ENCODE results near the gene AGPAT1. TPM values are rescaled to one million over a fixed set of nuclear protein-coding genes. Genes with fewer than 3 reads are reported as not detected.

The AGPAT1 gene, protein sequence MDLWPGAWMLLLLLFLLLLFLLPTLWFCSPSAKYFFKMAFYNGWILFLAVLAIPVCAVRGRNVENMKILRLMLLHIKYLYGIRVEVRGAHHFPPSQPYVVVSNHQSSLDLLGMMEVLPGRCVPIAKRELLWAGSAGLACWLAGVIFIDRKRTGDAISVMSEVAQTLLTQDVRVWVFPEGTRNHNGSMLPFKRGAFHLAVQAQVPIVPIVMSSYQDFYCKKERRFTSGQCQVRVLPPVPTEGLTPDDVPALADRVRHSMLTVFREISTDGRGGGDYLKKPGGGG
- total RNA-seq: 52.0 and 62.9 TPM in 2 replicates

DNA sequence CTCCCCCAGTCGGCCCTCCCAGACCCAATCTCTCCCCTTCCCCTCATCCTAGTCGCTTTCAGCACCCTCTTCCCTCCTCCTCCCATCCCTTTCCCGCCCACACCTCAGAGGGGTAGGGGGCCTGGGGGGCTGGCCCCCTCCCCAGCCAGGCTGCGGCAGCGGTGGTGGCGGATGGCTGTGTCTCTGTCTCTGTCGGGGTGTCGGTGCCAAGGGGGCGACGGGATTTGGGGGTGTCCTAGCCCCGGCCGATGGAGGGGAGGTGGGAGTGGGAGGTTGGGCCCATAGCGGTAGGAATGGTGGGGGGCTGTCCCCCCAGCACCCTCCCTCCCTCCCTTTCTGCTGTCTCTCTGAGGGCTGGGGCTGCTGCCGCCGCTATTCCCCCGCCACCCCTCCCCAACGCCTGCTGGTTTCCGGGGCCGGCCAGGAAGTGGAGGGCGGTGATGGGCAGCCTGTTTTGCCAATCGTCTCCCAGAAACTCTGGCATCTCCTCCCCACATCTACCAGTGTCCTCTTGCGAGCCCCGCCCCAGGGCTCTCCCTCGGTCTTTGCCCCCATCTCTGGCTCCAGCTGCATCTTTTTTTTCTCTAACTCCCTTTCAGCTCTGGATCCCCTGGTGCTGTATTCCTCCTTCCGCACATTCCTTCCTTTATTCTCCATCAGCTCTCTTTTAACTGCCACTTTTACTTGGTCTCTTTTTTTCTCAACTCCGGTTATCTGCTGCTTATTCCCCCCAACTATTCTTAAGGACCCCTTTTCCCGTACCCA is at the start of gene AGPAT1:
Gene AGPAT1 (minus strand): TSS at position 374 of the 765 bp plus-strand sequence. CDS start 4,588 bp downstream, outside the sequence.

DNA sequence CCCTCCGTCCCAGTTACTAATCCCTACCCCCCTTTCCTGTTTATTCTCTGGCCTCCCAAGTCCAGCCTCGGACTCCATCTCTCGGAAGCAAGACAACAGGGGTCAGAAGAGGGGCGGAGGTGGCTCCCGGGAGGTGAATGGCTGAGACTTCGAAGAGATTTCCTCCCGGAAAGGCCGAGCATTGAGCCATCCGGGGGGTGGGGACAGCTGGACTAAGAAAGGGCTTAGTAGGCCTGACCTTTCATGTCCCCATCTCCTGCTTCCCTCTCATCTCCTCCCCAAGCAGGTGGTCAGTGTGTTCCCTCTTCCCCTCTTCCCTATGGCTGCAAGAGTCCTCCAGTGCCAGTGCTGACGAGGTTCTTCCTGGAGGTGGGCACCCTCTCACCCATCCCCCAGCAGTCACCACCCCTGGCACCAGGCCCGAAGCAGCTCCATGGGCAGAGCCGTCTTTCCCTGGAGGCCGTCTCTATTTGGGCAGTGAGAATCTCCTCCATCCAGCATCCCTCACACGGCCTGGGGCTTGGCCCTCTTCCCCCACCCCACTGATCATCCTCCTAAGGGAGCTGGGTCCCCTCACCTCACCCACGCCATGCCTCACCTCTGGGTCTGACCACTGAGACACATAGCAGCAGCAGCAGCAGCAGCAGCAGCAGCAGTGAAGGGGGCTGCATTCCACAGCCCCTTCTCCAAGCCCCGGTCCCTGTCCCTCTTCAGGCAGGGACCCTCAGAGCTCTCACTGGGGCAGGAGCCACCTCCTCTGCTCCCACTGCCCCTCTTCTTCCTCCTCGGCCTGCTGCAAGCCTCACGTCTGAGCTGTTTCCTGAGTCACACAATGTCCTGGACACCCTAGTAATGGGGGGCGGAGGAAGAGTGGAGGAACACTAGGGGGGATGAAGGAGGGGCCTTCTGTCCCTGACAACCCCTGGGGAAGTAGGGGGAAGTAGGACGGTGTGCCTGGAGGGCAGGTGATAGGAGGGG is 47.7 kb upstream of the AGPAT1 start, which contains the start of gene NOTCH4:
Gene NOTCH4 (minus strand): TSS at position 810 of the 978 bp plus-strand sequence. CDS start 139 bp downstream, at position 671.

DNA sequence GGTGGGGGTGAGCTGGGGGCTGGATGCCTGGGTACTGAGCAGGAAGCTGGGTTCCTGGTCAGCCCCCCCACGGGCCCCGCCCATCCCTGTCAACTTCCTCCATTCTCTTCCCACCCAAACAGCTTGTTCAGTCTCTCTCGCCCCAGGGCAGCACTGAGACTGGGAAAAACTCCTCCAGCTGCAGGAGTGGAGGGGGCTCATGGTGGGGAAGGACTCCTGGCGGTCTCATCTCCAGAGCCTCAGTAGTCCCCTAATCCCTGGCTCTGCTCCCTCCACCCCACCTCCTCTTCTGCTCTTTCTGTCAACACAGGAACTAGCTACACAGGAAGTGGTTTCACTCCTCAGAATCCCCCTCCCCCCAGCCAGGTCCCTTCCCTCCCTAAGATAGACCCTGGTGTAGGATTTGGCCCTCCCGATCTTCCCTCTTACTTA is 16.7 kb upstream of the AGPAT1 start, which contains the start of gene GPSM3:
Gene GPSM3 (minus strand): TSS at position 36 of the 432 bp plus-strand sequence. CDS start 130 bp downstream, outside the sequence.

DNA sequence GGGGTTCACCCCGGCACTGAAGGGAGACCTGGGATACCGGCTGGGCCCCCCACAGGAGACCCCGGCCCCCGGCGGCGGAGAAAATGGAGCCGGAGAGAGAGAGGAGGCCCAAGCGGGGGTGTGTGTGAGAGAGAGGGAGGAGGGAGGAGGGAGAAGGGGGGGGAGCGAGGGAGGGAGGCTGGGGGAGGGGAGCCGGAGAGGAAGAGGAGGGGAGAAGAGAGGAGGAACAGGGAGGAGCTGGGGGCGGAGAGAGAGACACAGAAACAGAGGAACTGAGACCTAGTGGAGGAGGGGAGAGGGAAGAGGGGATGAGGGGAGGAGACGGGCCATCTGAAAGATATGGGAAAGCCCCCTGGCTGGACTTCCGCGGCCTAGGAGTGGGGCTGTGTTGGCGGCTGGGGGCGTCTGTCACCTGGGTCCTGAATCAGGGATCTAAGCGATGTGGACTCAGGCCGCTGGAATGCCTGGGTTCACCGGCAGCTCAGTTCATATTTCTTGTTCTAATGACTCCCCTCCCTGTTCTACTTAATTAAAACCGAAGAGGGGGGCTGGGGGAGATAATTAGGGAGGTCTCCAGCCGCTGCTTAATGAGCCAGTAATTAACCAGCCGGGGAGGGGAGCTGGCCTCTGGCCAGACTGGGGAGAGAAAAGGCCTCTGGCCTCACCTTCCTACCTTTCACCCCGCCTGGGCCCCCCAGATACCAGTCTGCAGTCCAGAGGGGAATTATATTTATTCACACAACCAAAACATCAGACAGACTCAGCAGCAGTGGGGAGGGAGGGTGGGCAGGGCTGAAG is 14.4 kb upstream of the AGPAT1 start, which contains the start of gene PBX2:
Gene PBX2 (minus strand): TSS at position 149 of the 798 bp plus-strand sequence. CDS start 287 bp downstream, outside the sequence.

DNA sequence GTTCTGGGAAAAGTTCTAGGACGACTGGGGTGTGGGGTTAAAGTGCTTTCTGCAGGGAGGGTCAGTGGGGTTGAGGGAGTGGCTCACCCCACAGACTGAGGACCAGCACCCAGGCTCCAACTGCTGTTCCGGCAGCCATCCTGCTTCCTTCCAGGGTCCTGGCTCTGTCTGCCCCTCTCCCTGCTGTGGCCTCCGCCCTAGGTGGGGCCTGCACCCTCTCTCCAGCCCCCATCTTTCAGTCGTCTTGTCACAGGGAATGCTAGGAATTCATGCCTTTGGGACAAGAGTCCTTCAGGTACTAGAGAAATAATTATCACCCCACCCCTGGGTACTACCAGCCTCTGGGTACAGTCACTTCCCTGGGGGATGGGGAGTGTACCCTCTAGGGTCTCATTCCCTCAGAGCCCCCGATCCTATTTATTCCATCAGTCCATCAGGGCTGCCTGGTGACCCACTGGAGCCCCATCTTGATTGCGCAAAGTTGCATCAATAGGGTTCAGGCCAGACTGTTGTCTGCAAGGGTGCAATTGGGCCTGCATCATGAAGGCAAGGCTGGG is 8.3 kb upstream of the AGPAT1 start, which contains the start of gene AGER:
Gene AGER (minus strand): TSS at position 170 of the 557 bp plus-strand sequence. CDS start 31 bp downstream, at position 139.

DNA sequence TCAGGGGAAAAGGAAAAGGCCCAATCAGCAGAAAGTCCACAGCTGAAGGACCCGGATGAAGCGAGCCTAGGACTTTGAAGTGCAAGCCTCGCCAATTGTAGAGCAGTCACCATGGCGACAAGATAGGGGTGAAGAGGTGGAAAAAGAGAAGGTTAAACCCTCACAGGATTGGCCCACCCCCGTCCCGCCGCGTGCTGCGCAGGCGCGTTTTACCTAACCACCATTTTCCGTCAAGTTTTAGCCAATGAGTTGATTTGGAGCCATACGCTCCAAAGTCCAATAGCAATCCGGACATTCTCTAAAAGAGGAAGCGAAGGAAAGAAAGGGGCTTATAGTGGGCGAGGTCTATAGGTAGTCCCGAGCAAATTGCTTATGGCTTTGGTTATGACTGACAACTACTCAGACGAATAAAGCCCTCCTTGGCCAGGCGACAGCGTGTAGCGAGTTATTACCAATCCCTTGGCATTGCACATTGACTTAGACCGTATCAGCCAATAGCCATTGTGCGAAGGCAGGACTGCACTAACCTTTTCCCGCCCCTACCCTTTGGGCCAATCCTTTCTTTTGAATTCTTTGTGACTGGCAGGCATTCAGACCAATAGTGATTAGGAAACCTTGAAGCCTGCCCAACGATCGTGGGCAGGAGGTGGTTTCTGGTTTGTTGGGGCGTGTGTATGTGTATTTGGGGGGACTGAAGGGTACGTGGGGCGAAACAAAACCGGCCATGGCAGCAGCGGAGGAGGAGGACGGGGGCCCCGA is 2.1 kb upstream of the AGPAT1 start, which contains the start of gene RNF5:
Gene RNF5 (plus strand): TSS at position 618 of the 759 bp plus-strand sequence. CDS start 107 bp downstream, at position 725.

DNA sequence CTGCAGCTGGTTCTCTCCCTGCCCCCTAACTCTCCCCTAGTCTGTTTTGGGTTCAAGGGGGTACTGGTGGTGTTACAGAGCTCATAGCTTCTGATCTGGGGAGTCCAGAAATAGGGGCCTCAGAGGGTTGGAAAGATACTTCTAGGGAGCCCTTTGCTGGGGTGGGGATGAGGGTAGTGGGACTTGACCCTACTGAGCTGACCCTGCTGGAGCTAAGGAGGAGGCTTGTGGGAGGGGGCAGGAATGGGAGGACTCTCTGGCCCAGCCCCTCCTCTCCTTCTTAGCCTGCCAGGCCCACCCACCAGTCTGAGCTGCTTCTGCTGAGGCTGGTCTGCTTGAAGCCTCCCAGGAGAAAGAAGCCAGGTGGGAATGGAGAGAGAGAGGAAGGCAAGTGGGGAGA is 11.6 kb downstream of the AGPAT1 start, which contains the start of gene EGFL8:
Gene EGFL8 (plus strand): TSS at position 301 of the 400 bp plus-strand sequence. CDS start 1,571 bp downstream, outside the sequence.

DNA sequence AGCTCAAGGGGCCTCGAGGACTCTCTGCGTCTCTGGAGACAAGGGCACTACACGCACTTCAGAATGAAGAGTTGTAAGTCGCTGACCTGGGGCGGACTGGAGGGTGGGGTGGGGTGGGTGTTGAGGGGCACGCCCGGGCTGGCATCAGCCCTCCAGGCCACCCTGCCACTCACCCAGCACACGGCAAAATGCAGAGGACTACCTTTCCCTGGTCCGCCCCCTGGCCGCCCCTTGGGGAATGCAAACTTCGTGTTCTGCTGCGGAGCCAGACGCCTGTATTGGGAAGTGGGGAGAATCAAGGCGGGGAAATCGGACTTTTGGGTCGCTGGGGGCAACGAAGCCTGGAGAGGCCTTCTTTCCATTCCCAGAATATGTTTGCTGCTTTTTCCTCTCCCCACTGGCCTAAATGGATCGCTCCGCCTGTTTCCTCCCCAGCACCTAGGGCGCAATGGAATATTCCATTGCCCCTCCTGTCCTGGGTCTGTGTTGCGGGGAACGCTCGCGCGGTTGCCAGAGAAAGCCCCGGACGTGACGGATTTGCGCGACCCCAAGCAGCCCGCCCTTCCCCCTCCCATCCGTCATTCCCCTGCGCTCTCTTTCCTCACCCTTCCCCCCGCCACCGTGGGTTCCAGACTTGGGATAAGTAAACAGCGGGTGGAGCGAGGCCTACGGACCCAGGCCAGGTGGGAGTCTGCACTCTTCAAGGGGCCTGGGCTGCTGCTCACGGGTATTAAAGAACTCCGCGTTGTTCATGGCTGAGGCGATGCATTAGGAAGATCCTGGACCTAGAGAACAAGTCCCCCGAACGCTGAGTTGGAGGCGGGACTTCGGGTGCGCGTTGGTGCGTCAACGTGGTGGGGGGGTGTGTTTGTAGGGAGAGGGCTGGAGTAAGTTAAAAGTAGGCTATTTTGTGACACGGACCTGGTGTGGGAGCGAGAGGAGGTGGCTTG is 22.0 kb downstream of the AGPAT1 start, which contains the start of gene PPT2:
Gene PPT2 (plus strand): TSS at position 578 of the 950 bp plus-strand sequence. CDS start 454 bp downstream, outside the sequence.

DNA sequence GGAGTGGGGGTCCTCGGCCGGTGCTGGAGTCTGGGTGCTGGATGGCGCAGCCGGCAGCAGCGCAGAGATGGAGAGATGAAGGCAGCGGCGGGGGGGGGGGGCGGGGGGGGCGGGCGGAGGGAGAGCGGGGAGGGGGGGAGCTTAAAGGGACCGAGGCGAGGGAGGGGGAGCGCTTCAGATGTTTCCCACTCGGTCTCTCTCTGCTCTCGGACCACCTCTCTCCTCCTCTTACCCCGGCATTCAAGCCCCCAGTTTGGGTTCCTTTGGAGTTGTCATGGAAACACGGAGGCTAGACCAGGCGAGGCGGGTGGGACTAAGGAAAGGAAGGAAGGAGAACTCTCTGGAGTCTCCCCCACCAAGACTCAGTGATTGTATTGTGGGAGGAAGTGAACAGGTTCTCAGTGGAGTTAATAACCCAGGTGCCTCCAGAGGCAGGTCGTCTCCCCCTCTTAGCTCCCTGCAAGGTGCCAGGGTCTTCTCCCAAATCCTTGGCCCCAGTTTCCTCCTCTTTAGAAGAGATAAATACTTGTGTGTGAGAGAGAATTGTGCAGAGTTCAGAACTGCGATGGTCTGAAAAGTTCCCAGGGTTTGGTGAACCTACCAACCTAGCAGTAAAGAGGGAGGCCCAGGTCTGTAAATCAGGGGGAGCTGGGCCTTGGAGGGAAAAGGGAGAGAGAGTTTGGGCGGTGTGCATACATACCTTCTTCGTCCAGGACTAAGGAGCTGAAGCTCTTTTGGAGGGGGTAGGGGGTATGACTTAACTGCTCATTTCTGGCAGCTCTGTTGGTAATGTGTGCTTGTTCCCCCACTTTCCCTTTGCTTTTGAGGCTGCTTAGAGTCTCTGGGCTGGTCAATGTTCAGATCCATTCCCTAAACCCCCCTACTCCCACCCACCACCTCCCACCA is 23.8 kb downstream of the AGPAT1 start, which contains the start of gene PRRT1:
Gene PRRT1 (minus strand): TSS at position 77 of the 906 bp plus-strand sequence. CDS start 112 bp downstream, outside the sequence.

DNA sequence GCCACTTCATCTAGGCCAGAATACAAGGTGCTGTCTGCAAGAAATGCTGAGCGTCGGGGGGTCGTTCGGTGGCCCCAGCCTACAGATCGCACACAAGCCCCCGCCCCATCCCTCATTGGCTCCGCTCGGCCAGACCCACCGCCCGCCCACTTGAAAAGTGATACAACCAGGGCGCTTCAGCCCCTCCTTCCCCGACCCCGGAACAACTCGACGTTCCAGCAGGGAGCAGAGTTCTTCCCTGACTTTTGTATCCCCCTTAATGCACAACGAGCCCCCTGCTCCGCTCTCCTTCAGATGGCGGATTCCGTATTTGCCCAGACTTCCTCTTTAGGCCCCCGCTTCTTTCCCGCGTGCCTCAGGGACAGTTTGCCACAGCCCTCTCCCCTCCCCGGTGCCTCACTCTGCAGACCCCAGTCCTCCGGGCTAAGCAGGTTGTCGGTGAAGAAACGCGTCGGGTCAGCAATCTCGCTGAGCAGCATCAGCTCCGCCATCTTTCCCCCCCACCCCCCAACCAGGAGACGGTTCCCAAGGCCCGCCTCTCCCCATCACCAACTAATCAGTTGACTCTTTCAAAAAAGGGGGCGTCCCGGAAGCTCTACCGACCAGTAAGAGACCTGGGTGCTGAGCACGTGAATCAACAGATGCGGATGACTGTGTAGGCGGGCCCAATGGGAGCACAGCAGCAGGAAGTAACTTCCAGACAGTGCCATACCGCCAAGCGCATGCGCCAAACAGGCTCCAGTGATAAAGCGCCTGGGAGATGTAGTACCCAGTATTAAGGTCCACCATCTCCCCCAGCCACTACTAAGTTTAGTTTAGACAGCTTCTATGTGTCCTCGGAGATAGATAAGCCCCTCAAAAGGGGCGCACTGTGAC is 47.9 kb downstream of the AGPAT1 start, which contains the start of gene ATF6B:
Gene ATF6B (minus strand): TSS at position 530 of the 876 bp plus-strand sequence. CDS start 39 bp downstream, at position 491.

Other genes with a start within 250 kb of the AGPAT1 start
- 0.97 and 2.2 TPM in 2 replicates for gene C2, start 248.4 kb downstream of the AGPAT1 start, total RNA-seq
- 12.6 and 103 TPM in 2 replicates for gene CFB, start 230.0 kb downstream of the AGPAT1 start, total RNA-seq
- gene NELFE, start 217.1 kb downstream of the AGPAT1 start, total RNA-seq: 80.2 and 82.0 TPM in 2 replicates
- gene SKIC2, start 216.9 kb downstream of the AGPAT1 start, total RNA-seq: 28.0 and 44.9 TPM in 2 replicates
- gene DXO, start 203.9 kb downstream of the AGPAT1 start, total RNA-seq: 18.6 and 25.5 TPM in 2 replicates
- 12.1 and 14.7 TPM in 2 replicates for gene C4A, start 194.0 kb downstream of the AGPAT1 start, total RNA-seq
- 6.0 TPM in 2 replicates for gene C4B, start 161.3 kb downstream of the AGPAT1 start, total RNA-seq
- 0.49 TPM in 1 of 2 replicates, not detected in the other for gene CYP21A2, start 137.7 kb downstream of the AGPAT1 start, total RNA-seq
- gene TNXB, start 66.7 kb downstream of the AGPAT1 start, total RNA-seq: 41.5 and 45.3 TPM in 2 replicates
- 19.5 and 20.7 TPM in 2 replicates for gene ATF6B, start 47.8 kb downstream of the AGPAT1 start, total RNA-seq
- gene FKBPL, start 45.8 kb downstream of the AGPAT1 start, total RNA-seq: 2.3 and 3.9 TPM in 2 replicates
- 0.16 TPM in 1 of 2 replicates, not detected in the other for gene PRRT1, start 24.1 kb downstream of the AGPAT1 start, total RNA-seq
- 9.4 and 16.1 TPM in 2 replicates for gene PPT2, start 21.9 kb downstream of the AGPAT1 start, total RNA-seq
- 0.97 and 7.2 TPM in 2 replicates for gene EGFL8, start 11.5 kb downstream of the AGPAT1 start, total RNA-seq
- 25.1 and 34.2 TPM in 2 replicates for gene RNF5, start 2.3 kb upstream of the AGPAT1 start, total RNA-seq
- 1.6 and 2.6 TPM in 2 replicates for gene AGER, start 8.2 kb upstream of the AGPAT1 start, total RNA-seq
- 14.3 and 17.3 TPM in 2 replicates for gene PBX2, start 14.1 kb upstream of the AGPAT1 start, total RNA-seq
- 7.0 and 7.4 TPM in 2 replicates for gene GPSM3, start 16.6 kb upstream of the AGPAT1 start, total RNA-seq
- 4.2 and 5.0 TPM in 2 replicates for gene NOTCH4, start 48.0 kb upstream of the AGPAT1 start, total RNA-seq
- gene TSBP1, start 195.8 kb upstream of the AGPAT1 start, total RNA-seq: not detected in 2 replicates
- not detected in 2 replicates for gene BTNL2, start 231.1 kb upstream of the AGPAT1 start, total RNA-seq